SK-N-SH treated with all-trans-retinoic acid at 6 μM for 48 hours (cell line): ENCODE measurements around the gene CDK1.

Experiments
- ARNTL ChIP-seq: fragments of 450-650 bp; formaldehyde crosslinking; IDR thresholded peaks from 2 replicates; pipeline ENCODE4 v1.5.0; 2020; ENCODE audit warnings: low read depth, mild to moderate bottlenecking, moderate library complexity, borderline replicate concordance
- BACH2 ChIP-seq: fragments of 250-450 bp; sonication (Bioruptor Pico); IDR thresholded peaks from 2 replicates; pipeline ENCODE4 v1.9.0; 2021; ENCODE audit warnings: mild to moderate bottlenecking, borderline replicate concordance
- ESRRG ChIP-seq: fragments of 250-450 bp; sonication (Bioruptor Pico); IDR thresholded peaks from 2 replicates; pipeline ENCODE4 v1.6.1; 2021; ENCODE audit warnings: mild to moderate bottlenecking
- SNAI2 ChIP-seq: fragments of 250-450 bp; sonication (Bioruptor Pico); IDR thresholded peaks from 2 replicates; pipeline ENCODE4 v1.5.0; 2020; ENCODE audit warnings: mild to moderate bottlenecking, moderate library complexity
- ZFP3 ChIP-seq: fragments of 250-450 bp; sonication (Bioruptor Pico); IDR thresholded peaks from 2 replicates; pipeline ENCODE4 v1.5.0; 2020; ENCODE audit warnings: mild to moderate bottlenecking, moderate library complexity
- ZFP30 ChIP-seq: fragments of 450-650 bp; formaldehyde crosslinking; IDR thresholded peaks from 2 replicates; pipeline ENCODE4 v1.5.0; 2022; ENCODE audit warnings: mild to moderate bottlenecking, moderate library complexity
- ZNF8 ChIP-seq: fragments of 450-650 bp; formaldehyde crosslinking; IDR thresholded peaks from 2 replicates; pipeline ENCODE4 v1.5.0; 2020; ENCODE audit warnings: mild to moderate bottlenecking, moderate library complexity
- TF ChIP-seq, protein P1 (sequence below): fragments of 250-450 bp; sonication (Bioruptor Pico); IDR thresholded peaks from 2 replicates; pipeline ENCODE4 v1.5.1; 2021; ENCODE audit warnings: mild to moderate bottlenecking, moderate library complexity
- TF ChIP-seq, protein P2 (sequence below): fragments of 250-450 bp; sonication (Bioruptor Pico); IDR thresholded peaks from 2 replicates; pipeline ENCODE4 v1.8.0; 2021; ENCODE audit warnings: low read depth, mild to moderate bottlenecking, moderate library complexity, borderline replicate concordance
- TF ChIP-seq, protein P3 (sequence below): fragments of 250-450 bp; sonication (Bioruptor Pico); IDR thresholded peaks from 2 replicates; pipeline ENCODE4 v1.5.1; 2020; ENCODE audit warnings: low read depth, mild to moderate bottlenecking, moderate library complexity
- TF ChIP-seq, protein P4 (sequence below): fragments of 250-450 bp; sonication (Bioruptor Pico); IDR thresholded peaks from 2 replicates; pipeline ENCODE4 v1.8.0; 2020; ENCODE audit warnings: mild to moderate bottlenecking, moderate library complexity, borderline replicate concordance
- TF ChIP-seq, protein P5 (sequence below): fragments of 250-450 bp; sonication (Bioruptor Pico); IDR thresholded peaks from 2 replicates; pipeline ENCODE4 v1.5.0; 2020; ENCODE audit warnings: mild to moderate bottlenecking, moderate library complexity

DNA sequence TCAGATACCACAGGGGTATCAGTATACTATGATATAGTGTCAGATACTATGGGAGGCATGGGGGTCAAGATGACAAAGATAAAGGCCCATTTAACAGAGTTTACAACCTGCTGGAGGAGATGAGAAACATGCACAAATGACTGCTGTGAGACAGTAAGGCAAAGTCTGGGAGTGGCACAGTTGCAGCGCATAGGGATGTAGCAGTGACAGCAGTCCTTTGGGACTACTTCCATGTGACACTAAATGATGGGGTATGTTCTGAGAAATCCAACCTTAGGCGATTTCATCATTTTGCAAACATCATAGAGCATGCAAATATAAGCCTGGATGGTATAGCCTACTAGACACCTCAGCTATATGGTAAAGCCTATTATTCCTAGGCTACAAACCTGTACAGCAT, 56.8 kb downstream of the CDK1 start:
- TF ChIP-seq SNAI2 (CRISPR knock-in tag) (no peak), BACH2 (CRISPR knock-in tag) (no peak), ARNTL (CRISPR knock-in tag) (no peak), ZNF8 (CRISPR knock-in tag) (no peak), ZFP30 (CRISPR knock-in tag) (no peak), ZFP3 (CRISPR knock-in tag) (no peak), ESRRG (CRISPR knock-in tag) (no peak)
- TF ChIP-seq, protein P1, sequence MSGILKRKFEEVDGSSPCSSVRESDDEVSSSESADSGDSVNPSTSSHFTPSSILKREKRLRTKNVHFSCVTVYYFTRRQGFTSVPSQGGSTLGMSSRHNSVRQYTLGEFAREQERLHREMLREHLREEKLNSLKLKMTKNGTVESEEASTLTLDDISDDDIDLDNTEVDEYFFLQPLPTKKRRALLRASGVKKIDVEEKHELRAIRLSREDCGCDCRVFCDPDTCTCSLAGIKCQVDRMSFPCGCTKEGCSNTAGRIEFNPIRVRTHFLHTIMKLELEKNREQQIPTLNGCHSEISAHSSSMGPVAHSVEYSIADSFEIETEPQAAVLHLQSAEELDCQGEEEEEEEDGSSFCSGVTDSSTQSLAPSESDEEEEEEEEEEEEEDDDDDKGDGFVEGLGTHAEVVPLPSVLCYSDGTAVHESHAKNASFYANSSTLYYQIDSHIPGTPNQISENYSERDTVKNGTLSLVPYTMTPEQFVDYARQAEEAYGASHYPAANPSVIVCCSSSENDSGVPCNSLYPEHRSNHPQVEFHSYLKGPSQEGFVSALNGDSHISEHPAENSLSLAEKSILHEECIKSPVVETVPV (CRISPR knock-in tag), result no peak
- TF ChIP-seq, protein P2, sequence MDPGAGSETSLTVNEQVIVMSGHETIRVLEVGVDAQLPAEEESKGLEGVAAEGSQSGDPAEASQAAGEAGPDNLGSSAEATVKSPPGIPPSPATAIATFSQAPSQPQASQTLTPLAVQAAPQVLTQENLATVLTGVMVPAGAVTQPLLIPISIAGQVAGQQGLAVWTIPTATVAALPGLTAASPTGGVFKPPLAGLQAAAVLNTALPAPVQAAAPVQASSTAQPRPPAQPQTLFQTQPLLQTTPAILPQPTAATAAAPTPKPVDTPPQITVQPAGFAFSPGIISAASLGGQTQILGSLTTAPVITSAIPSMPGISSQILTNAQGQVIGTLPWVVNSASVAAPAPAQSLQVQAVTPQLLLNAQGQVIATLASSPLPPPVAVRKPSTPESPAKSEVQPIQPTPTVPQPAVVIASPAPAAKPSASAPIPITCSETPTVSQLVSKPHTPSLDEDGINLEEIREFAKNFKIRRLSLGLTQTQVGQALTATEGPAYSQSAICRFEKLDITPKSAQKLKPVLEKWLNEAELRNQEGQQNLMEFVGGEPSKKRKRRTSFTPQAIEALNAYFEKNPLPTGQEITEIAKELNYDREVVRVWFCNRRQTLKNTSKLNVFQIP (CRISPR knock-in tag), result no peak
- TF ChIP-seq, protein P3, sequence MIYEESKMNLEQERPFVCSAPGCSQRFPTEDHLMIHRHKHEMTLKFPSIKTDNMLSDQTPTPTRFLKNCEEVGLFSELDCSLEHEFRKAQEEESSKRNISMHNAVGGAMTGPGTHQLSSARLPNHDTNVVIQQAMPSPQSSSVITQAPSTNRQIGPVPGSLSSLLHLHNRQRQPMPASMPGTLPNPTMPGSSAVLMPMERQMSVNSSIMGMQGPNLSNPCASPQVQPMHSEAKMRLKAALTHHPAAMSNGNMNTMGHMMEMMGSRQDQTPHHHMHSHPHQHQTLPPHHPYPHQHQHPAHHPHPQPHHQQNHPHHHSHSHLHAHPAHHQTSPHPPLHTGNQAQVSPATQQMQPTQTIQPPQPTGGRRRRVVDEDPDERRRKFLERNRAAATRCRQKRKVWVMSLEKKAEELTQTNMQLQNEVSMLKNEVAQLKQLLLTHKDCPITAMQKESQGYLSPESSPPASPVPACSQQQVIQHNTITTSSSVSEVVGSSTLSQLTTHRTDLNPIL (CRISPR knock-in tag), result no peak
- TF ChIP-seq, protein P4, sequence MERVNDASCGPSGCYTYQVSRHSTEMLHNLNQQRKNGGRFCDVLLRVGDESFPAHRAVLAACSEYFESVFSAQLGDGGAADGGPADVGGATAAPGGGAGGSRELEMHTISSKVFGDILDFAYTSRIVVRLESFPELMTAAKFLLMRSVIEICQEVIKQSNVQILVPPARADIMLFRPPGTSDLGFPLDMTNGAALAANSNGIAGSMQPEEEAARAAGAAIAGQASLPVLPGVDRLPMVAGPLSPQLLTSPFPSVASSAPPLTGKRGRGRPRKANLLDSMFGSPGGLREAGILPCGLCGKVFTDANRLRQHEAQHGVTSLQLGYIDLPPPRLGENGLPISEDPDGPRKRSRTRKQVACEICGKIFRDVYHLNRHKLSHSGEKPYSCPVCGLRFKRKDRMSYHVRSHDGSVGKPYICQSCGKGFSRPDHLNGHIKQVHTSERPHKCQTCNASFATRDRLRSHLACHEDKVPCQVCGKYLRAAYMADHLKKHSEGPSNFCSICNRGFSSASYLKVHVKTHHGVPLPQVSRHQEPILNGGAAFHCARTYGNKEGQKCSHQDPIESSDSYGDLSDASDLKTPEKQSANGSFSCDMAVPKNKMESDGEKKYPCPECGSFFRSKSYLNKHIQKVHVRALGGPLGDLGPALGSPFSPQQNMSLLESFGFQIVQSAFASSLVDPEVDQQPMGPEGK (CRISPR knock-in tag), result no peak
- TF ChIP-seq, protein P5, sequence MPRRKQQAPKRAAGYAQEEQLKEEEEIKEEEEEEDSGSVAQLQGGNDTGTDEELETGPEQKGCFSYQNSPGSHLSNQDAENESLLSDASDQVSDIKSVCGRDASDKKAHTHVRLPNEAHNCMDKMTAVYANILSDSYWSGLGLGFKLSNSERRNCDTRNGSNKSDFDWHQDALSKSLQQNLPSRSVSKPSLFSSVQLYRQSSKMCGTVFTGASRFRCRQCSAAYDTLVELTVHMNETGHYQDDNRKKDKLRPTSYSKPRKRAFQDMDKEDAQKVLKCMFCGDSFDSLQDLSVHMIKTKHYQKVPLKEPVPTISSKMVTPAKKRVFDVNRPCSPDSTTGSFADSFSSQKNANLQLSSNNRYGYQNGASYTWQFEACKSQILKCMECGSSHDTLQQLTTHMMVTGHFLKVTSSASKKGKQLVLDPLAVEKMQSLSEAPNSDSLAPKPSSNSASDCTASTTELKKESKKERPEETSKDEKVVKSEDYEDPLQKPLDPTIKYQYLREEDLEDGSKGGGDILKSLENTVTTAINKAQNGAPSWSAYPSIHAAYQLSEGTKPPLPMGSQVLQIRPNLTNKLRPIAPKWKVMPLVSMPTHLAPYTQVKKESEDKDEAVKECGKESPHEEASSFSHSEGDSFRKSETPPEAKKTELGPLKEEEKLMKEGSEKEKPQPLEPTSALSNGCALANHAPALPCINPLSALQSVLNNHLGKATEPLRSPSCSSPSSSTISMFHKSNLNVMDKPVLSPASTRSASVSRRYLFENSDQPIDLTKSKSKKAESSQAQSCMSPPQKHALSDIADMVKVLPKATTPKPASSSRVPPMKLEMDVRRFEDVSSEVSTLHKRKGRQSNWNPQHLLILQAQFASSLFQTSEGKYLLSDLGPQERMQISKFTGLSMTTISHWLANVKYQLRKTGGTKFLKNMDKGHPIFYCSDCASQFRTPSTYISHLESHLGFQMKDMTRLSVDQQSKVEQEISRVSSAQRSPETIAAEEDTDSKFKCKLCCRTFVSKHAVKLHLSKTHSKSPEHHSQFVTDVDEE (CRISPR knock-in tag), result no peak
